HG02981 (cell line): ENCODE measurements around the gene MTRF1L.
A peak's percentile ranks its signal among the peaks of the same experiment; 100 is the strongest.

ENCODE experiments used
- ATAC-seq: cut with Tn5 transposase; IDR thresholded peaks from one replicate; pipeline ENCODE4 v1.9.1; 2021; ENCODE audit warnings: mild to moderate bottlenecking, moderate library complexity; ENCODE audit not compliant: unreplicated experiment

Gene MTRF1L, protein sequence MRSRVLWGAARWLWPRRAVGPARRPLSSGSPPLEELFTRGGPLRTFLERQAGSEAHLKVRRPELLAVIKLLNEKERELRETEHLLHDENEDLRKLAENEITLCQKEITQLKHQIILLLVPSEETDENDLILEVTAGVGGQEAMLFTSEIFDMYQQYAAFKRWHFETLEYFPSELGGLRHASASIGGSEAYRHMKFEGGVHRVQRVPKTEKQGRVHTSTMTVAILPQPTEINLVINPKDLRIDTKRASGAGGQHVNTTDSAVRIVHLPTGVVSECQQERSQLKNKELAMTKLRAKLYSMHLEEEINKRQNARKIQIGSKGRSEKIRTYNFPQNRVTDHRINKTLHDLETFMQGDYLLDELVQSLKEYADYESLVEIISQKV

DNA sequence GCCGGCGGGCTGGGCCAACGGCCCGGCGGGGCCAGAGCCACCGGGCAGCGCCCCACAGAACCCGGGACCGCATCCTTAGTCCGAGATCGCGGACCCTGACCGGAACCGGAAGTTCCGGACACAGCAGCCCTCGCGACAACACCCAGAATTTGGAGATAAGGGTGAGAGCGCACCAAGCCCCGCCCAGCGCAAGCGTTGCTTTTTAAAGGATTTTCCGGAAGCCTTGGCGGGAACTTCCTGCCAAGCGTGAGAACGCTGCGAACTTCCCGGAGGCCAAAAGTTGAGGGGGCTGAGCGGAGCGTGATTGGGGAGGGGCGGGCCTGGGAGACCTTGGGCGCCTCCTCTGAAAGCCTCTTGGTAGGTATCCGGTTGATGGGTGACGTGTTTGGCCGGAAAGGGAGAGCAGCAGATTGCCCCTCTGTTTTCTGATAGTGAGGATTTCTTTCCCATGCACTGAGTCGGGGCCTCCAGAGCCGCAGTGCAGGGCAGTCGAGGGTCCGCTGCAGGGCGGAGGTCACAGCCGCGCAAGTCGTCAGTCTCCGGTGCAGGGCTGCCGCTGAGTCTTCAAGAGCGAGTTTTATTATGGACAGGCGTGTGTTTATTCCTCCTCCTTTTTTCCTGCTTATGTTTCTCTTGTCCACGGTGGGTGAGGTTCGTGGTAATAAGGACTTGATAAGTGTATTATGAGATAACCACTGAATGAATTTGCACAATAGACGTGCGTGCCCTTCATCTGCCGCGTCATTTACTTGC lies at the start of gene MTRF1L:
MTRF1L (minus strand) TSS at position 97 of the 753 bp plus-strand sequence; CDS start at position 73, 24 bp downstream.
- ATAC-seq: peak; percentile 92

DNA sequence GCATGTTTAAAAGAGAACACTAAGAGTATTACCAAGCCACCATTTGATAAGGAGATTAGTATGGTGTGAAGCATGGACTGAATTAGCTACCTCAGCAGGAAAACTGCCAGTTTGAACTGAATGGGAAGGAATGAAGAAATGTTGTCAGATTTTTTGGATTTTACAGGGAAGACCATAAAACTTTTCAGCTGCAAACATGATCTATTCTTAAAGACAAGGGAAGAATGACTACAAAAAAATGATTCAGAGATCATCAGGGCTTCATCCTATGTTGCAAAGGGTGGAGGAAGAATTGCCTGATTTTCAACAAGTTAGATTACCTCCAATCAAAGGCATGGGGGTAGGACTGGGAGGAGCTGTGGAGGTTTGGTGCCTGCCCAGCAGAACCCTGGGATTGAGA lies 49.3 kb upstream of the MTRF1L start:
- no peak for ATAC-seq

DNA sequence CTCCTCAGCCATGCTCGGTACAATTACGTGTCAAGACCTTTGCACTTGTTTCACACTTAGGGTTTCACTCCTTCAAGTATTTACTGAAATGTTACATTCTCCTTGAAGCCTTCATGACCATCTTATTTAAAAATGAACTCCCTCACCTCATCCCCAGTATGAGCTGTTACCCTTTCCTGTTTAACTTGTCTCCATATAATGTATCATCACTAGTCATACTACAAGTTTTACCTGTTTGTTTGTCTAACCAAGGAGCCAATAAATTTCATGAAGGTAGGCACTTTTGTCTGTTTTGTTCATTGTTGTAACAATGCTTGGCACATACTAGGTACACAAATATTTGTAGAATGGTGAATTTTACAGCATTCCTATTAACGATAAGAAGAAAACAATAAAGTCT lies 46.1 kb upstream of the MTRF1L start:
- ATAC-seq: no peak

DNA sequence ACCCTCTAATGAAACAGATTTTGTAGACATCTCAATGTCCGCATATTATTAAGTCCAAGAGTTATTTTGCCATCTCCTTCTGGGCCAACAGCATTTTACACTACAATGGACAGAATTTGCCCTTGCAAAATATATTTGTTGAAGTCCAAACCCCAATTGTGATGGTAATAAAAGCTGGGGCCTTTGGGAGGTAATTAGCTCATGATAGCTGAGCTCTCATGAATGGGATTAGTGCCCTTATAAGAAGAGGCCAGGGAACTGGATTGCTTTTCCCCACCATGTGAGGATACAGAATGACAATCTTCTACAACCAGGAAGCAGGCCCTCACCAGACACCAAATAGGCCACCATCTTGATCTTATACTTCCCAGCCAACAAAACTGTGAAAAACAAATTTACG lies 44.9 kb upstream of the MTRF1L start:
- no peak for ATAC-seq

DNA sequence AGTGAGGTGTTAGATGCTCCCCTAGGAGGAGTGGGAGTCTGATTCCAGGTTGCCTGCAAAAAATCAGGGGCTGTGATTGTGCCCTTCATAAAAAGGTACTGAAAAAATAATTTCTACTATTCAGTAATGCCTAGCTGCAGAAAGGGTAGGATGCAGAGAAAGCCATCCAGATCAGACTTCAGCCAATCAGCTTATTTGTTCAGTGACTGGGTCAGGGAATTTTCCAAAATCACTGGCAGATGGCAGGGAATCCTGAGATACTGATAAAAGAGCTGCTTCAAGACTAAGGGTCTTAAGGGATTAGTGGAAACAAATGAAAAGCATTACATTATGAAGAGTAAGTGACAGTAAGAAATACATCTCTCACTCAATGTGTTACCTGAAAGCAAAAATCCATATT lies 42.8 kb upstream of the MTRF1L start:
- no peak for ATAC-seq

DNA sequence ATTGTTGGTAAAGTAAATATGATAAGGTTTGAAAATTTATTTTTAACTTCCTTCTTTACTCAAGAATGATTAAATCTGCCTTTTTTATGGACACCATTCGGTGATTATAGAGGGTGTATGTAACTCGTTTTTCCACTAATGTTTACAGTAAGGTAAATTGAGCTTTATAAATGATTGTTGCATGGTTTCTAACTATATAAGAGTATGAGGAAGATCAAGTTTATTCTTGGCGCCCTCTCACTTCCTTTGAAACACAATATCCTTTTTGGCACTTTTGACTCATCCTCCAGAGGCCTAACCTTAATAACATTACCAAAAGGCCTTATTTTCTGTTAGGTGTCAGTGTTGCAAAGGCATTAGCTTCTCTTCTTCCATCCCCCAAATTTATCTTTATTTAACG lies 41.8 kb upstream of the MTRF1L start:
- no peak for ATAC-seq

DNA sequence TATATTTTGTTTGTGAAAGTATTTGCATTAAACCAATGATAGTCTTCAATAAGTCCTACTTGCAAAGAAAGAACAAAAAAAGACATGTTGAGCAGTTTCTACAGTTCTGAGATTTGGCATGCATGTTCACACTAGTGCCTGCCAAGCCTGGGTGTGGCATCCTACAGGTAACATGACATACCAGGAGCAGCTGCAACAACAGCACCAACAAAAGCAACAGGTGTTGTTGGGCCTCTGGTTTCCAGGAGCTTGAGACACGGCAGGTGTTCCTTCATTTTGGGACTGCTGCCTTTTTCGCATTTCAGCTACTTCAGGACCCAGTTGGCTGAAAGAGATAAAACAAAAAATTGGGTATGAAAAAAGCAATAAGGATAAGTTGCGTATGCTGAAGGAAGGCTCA lies 41.2 kb upstream of the MTRF1L start:
- no peak for ATAC-seq

DNA sequence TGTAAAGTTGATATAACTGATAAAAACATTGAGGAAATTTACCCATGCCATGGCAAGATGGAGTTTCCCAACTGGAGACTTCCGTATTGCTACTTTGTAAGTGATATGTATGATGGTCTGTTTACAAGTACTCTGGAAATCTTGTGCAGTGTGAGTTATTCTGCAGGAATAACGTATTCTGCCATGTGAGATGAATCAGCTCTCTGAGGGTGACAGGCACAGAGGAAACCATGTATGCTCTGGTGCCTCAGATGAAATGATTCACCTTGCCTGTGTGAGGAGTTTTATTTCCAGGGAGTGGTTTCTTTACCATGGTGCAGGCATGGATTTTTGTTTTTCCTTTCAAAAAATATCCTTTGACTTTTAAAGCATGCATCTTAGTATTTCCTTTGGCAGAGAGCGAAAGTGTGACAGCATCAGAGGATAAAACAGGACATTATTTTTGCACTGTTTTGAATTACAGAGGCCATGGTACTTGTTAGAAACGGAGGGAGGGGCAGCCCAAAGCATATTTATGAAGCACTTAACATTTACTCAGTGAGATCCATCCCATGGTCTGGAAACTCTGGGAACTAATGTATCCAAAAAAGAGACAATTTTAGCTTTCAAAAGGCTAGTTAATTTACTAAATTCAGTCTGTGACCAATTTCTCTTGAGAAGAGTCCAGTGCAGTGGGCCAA lies 36.0 kb upstream of the MTRF1L start:
- no peak for ATAC-seq

DNA sequence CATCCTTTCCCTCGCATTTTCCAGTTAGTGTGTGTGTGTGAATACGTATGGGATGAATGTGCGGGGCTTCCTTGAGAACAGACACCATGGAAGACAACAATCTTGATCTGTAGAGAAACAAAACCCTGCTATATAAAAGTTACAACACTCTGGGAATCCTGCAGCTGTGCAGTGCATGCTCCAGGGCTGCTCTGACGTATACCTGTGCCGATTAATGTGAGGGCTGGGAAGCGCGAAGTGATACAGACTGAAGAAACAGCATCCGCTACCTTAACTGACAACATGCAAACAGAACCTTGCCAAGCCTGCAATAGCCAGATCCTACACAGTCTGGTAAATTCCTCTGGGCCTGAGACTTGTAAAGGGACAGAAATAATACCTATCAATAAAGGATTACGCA lies 31.6 kb upstream of the MTRF1L start:
- ATAC-seq: no peak

DNA sequence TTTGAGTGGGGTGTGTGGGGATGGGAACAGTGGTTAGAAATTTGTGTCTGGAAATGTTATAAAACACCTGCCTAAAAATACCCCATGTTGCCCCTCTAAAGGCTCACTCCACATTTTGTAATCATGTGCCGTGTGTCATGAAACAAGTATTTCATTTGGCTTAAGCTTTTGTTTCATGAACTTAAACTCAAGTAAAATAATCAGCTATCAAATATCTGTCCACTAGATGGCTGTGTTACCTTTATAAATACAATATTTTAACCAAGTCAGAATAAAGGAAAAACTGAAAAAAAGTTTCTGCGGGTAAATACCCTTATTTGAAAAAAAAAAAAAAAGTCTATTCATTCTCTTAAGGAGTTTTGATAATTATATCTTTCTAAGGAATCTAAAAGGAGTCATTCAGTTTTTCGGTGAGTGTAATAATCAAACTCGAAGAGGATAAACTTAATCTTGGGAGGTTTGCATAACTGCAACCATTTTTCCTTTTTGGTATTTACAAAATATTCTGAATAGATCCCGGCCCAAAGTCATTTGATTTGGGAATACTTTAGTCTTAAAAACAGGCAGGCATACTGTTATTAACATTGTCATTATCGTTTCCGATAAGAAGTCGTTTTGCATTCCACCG lies 29.9 kb upstream of the MTRF1L start:
- ATAC-seq: no peak

DNA sequence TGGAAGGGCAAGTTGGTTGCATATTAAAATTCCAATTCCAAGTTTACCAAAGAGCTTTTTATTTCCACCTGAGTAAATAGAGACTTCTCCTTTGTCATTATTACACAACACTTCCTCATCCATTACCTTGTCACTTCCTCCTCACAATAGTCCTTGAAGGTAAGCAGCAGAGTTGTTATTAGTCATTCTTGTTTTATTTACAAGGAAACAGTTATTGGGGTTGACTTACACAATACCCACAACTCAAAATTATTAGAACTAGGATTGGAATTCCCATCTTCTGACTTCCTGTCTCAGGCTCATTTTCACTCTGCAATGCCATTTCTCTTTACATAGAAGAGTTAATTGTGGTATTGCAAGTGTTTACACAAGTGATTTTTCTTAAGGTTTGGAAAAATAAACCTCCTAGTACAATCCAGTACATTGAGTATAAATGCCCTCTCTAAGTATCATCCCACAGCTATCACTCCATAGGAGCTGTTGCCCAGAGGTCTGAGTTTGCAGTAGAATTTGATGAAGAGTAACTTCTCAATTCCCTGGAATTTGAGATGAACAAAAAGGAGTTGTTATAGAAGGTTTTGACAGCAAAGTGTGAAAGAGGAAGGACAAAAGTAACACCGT lies 28.9 kb upstream of the MTRF1L start:
- no peak for ATAC-seq

DNA sequence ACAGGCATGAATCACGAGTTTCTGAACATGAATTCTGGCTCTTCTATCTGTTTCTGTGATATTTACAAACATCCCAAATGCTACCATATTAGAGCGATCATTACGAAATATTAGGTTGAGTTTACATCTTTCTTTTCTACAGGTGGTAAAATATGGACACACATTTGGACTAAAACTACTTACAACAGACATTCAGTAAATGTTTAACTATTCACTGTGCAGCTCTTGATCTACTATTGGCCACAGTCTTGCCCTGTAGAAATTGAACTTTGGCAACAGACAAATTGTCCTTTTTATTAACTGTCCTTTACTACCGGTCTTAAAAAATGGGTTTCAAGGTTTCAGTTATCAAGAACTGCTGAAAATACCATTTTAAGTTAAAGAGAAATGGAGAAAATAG lies 26.5 kb upstream of the MTRF1L start:
- no peak for ATAC-seq

DNA sequence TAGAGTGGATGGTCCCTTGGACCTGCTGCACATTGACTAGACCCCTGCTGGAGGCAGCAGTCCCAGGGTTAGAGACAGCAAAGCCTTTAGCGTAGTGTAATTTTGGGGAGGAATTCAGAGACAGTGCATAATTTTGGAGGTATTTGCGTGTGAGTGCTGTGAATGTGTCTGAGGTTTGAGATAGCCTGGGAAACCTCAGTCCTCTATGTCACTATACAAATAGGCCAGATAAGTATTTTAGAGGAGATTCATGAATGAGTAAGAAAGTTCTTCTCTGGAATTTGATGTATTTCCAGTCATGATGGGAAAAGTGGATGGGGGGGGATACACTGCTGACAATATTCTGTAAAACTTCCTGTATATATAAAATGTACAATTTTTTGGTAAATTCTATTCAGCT lies 25.8 kb upstream of the MTRF1L start:
- ATAC-seq: no peak

DNA sequence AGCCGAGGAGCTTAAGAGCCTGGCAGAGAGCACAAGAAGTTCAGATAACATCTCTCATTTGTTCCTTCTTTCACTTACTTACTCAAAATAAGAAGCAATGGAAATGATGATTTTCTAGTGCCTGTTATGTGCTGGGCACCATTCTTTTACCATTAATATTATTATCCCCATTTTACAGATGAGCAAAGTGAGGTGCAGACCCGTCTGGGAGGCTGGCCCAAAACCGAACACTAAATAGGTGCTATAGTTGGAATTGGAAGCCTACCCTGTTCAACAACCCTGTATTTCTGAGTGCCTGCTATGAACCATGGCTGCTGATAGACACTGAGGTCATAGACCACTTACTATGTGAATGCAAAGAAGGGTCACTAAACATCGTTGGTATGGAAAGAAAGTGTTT lies 25.0 kb upstream of the MTRF1L start:
- no peak for ATAC-seq

DNA sequence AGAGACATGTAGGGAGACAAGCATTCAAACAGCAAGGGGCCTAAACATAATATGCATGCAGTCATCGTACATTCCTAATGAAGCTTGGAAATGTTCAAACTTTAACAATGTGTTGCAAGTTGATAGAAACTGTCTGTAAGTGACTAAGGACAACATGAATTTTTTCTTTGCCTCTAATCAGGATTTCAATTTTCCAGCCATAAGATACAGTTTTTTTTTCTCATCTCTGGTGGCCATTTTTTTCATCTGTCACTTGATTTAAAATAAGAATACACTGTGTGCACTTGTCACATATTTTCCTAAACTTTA lies 22.2 kb upstream of the MTRF1L start:
- no peak for ATAC-seq

DNA sequence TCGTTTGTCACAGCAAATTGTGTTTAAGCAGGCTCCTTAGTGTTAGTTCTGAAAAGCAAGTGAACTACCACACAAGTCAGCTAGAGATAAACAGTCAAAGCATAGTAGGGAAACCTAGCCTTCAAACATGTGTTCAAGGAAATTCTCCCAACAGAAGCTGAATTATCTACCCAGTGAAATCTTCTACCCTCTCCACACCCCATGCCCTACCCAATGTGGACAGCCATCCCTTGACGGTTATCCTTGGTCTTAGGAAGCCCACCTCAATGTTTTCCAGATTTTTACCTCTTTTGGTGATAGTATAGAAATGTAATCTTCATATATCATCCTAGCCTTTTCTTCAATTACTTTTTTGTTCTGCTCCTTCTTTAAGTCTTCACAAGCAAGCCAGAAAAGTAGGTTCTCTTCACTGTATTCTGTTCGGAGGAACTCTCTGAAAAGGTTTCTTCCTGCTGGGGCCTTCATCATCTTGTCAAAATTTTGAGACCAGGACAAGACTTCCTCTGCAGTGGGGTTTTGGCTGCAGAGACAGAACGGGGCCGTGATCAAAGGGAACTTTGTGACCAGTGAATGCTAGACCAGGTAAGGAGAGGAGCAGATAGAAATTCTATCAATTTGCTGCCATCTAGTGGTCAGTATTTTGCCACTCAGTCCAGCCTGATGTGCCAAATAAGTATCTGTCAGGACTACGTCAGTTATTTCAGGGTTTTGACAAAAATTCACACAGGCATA lies 21.6 kb upstream of the MTRF1L start:
- peak; percentile 98 for ATAC-seq

DNA sequence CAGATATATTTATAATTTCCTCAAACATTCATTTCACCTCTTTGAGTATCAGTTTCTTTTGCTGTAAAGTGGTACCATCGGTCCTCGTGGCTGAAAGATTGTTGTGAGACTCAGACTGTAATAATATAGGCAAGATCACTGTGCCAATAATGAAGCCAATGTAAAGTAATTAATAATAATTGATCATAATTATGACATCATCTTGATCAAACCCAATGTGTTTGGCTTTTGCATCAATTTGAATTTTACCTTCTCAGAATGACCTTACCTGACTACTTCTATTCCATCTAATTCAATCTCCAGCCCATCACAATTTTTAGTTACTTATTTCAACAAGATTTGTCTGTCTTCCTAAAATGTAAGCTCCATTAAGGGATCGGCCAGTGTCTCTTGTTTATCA lies 15.8 kb upstream of the MTRF1L start:
- ATAC-seq: no peak

DNA sequence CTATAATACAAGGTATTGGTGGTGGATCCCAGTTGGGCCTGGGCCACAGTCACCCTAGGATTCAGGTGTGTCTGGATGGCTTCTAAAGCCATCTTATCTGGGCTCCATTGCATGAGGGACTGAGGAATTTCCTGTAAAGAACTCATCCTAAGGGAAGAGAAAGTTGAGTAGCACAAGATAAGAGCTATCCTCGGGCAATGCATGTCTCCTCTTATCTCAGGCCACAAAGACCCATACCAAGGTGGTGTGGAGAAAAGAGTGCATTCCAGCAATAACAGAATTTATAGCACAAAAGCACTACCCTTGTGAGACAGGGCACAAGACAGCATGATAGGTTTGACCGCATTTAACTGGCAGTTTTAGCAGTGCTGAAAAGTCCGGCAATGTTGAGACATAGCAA lies 14.3 kb upstream of the MTRF1L start:
- no peak for ATAC-seq

DNA sequence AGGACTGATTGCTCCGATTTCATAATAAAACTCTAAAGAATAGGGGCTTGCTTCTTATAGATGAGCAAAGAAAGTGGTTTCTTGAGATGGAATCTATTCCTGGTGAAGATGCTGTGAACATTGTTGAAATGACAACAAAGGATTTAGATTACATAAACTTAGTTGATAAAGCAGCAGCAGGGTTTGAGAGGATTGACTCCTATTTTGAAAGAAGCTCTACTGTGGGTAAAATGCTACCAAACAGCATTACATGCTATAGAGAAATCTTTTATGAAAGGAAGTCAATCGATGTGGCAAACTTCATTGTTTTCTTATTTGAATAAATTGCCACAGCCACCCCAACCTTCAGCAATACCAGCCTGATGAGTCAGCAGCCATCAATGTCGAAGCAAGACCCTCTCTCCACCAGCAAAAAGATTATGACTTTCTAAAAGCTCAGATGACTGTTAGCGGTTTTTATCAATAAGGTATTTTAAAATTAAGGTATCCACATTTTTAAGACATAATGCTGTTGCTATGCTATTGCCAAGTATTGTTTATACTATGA lies 12.7 kb upstream of the MTRF1L start:
- no peak for ATAC-seq

DNA sequence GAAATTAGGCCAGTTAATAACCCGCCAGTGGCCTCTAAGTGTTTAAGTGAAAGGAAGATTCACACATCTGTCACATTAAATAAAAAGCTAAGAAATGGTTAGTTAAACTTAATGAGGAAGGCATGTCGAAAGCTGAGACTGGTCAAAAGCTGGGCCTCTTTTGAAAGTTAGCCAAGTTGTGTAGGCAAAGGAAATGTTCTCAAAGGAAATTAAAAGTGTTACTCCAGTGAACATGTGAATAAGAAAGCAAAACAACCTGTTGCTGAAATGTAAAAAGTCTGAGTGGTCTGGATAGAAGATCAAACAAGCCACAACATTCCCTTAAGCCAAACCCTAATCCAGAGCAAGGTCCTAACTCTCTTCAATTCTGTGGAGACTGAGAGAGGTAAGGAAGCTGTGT lies 10.9 kb upstream of the MTRF1L start:
- no peak for ATAC-seq
